Activated CD4-positive, alpha-beta memory T cell treated with anti-CD3 and anti-CD28 coated beads for 36 hours (primary cell): ENCODE measurements around the gene HP1BP3. TPM values are rescaled to one million over a fixed set of nuclear protein-coding genes. Genes with fewer than 3 reads are reported as not detected.
"Not testable (repeated sequence)": the region's sequence is repeated elsewhere in the genome, so short reads cannot be mapped to it uniquely, and the experiment has no call there.

Experiments used
- CTCF ChIA-PET: fragments of 350-600 bp; sonication (Branson Sonifier 250); formaldehyde crosslinking; loops from one replicate; lab custom pipeline; 2021; ENCODE audit warnings: antibody characterized with exemption, inconsistent platforms; lab: Charles Lee
- POLR2A ChIA-PET: fragments of 350-600 bp; sonication (Branson Sonifier 250); formaldehyde crosslinking; loops from one replicate; lab custom pipeline; 2021; ENCODE audit warnings: antibody characterized with exemption; lab: Charles Lee
- DNase-seq: peaks from one replicate; pipeline ENCODE4 v3.0.0-alpha.2; 2020
- H3K27ac Mint-ChIP-seq: one replicate; pipeline ENCODE4 v1.8.0; 2021; ENCODE audit warnings: mixed read lengths
- H3K27me3 Mint-ChIP-seq: one replicate; pipeline ENCODE4 v1.8.0; 2021; ENCODE audit warnings: mixed read lengths
- H3K36me3 Mint-ChIP-seq: one replicate; pipeline ENCODE4 v1.8.0; 2021; ENCODE audit warnings: mixed read lengths
- H3K4me1 Mint-ChIP-seq: one replicate; pipeline ENCODE4 v1.8.0; 2021; ENCODE audit warnings: low read depth, mixed read lengths
- H3K4me3 Mint-ChIP-seq: one replicate; pipeline ENCODE4 v1.8.0; 2021; ENCODE audit warnings: mild to moderate bottlenecking, mixed read lengths
- H3K9me3 Mint-ChIP-seq: one replicate; pipeline ENCODE4 v1.8.0; 2021; ENCODE audit warnings: mixed read lengths
- intact Hi-C: fragments of 100-400 bp; cut with micrococcal nuclease; formaldehyde crosslinking; loops from one replicate; pipeline ENCODE4 v1.15.1; 2023
- total RNA-seq, 2 experiments: library from RNA; stranded (reverse); gene quantifications; one replicate each; pipeline ENCODE4 v1.2.3, GENCODE V29; 2021

Gene HP1BP3
- total RNA-seq, 2 experiments from 2014 or later = 209 to 225 TPM

GRCh38 chr1:20724364-20725188, 62.5 kb downstream of the HP1BP3 start:
- intact Hi-C loops = no loop called here
- peak; percentile 7 for DNase-seq

GRCh38 chr1:20723537-20724363, 63.4 kb downstream of the HP1BP3 start:
- intact Hi-C loops = no loop called here
- Mint-ChIP-seq H3K4me3 (no peak overlapping the region), H3K36me3 (no peaks in the 10 kb centered on the region), H3K27me3 (peaks cover 3% of the 10 kb centered on the region), H3K9me3 (no peaks in the 10 kb centered on the region), H3K27ac (no peak overlapping the region), H3K4me1 (peaks cover under 1% of the 10 kb centered on the region)
- DNase-seq = peak; percentile 4
- POLR2A ChIA-PET = no interaction called here
- CTCF ChIA-PET = no interaction called here

More at GRCh38 chr1:20724364-20725188, 62.5 kb downstream of the HP1BP3 start:
- no peak overlapping the region for H3K4me3 Mint-ChIP-seq
- no peaks in the 10 kb centered on the region for H3K36me3 Mint-ChIP-seq
- CTCF ChIA-PET = interaction anchor here (1.5 kb wide), 1 partner anchor 28 kb away, joined by 7 read pairs; no protein-coding TSS in a partner anchor
- POLR2A ChIA-PET = no interaction called here
- peaks cover 1% of the 10 kb centered on the region for H3K27me3 Mint-ChIP-seq
- no peak overlapping the region for H3K27ac Mint-ChIP-seq
- no peaks in the 10 kb centered on the region for H3K4me1 Mint-ChIP-seq
- no peaks in the 10 kb centered on the region for H3K9me3 Mint-ChIP-seq

- H3K36me3 Mint-ChIP-seq = no peaks in the 10 kb centered on the region
- ChIA-PET POLR2A (no interaction called here), CTCF (interaction anchor here (2.0 kb wide), 1 partner anchor 26 kb away, joined by 6 read pairs; no protein-coding TSS in a partner anchor)
- peaks cover 2% of the 10 kb centered on the region for H3K4me1 Mint-ChIP-seq
- no peak overlapping the region for H3K27ac Mint-ChIP-seq
- no peak overlapping the region for H3K4me3 Mint-ChIP-seq
- intact Hi-C loops = no loop called here
- H3K27me3 Mint-ChIP-seq = peaks cover 6% of the 10 kb centered on the region
- DNase-seq = no peak
- no peaks in the 10 kb centered on the region for H3K9me3 Mint-ChIP-seq
Observed at GRCh38 chr1:20723159-20723536, 64.0 kb downstream of the HP1BP3 start.

GRCh38 chr1:20721117-20722061, 65.7 kb downstream of the HP1BP3 start:
- Mint-ChIP-seq H3K9me3 (no peaks in the 10 kb centered on the region), H3K27ac (no peak overlapping the region), H3K4me1 (peaks cover 6% of the 10 kb centered on the region), H3K36me3 (no peaks in the 10 kb centered on the region), H3K4me3 (no peak overlapping the region), H3K27me3 (peaks cover 15% of the 10 kb centered on the region)
- intact Hi-C loops = no loop called here
- DNase-seq = no peak
- ChIA-PET CTCF (interaction anchor here (2.0 kb wide), 1 partner anchor 24 kb away, joined by 6 read pairs; no protein-coding TSS in a partner anchor), POLR2A (no interaction called here)

GRCh38 chr1:20720631-20721091, 66.4 kb downstream of the HP1BP3 start:
- Mint-ChIP-seq H3K27ac (no peak overlapping the region), H3K4me1 (peaks cover 6% of the 10 kb centered on the region), H3K27me3 (peaks cover 20% of the 10 kb centered on the region), H3K9me3 (no peaks in the 10 kb centered on the region), H3K36me3 (no peaks in the 10 kb centered on the region), H3K4me3 (no peak overlapping the region)
- intact Hi-C loops = no loop called here
- no peak for DNase-seq
- ChIA-PET POLR2A (no interaction called here), CTCF (no interaction called here)

- H3K9me3 Mint-ChIP-seq = no peaks in the 10 kb centered on the region
- intact Hi-C loops = loop anchor here (10.0 kb wide), 1 partner anchor 455 kb away; the partner anchor contains the start of gene EIF4G3
- H3K4me1 Mint-ChIP-seq = peaks cover 6% of the 10 kb centered on the region
- H3K27me3 Mint-ChIP-seq = peaks cover 20% of the 10 kb centered on the region
- CTCF ChIA-PET = no interaction called here
- DNase-seq = no peak
- H3K27ac Mint-ChIP-seq = no peak overlapping the region
- H3K4me3 Mint-ChIP-seq = no peak overlapping the region
- no peaks in the 10 kb centered on the region for H3K36me3 Mint-ChIP-seq
- POLR2A ChIA-PET = no interaction called here
Observed at GRCh38 chr1:20719871-20720620, 67.1 kb downstream of the HP1BP3 start.

- H3K9me3 Mint-ChIP-seq = no peaks in the 10 kb centered on the region
- ChIA-PET CTCF (interaction anchor here (1.1 kb wide), 1 partner anchor 23 kb away, joined by 3 read pairs; no protein-coding TSS in a partner anchor), POLR2A (no interaction called here)
- H3K4me1 Mint-ChIP-seq = peaks cover 6% of the 10 kb centered on the region
- peaks cover 22% of the 10 kb centered on the region for H3K27me3 Mint-ChIP-seq
- H3K4me3 Mint-ChIP-seq = no peak overlapping the region
- intact Hi-C loops = loop anchor here (10.0 kb wide), 1 partner anchor 456 kb away; the partner anchor contains the start of gene EIF4G3
- H3K36me3 Mint-ChIP-seq = no peaks in the 10 kb centered on the region
- DNase-seq = no peak
- no peak overlapping the region for H3K27ac Mint-ChIP-seq
Observed at GRCh38 chr1:20719261-20719660, 67.8 kb downstream of the HP1BP3 start.

GRCh38 chr1:20718343-20718882, 68.7 kb downstream of the HP1BP3 start:
- POLR2A ChIA-PET = not testable (repeated sequence)

GRCh38 chr1:20717452-20718342, 69.4 kb downstream of the HP1BP3 start, which contains the start of gene KIF17:
Gene KIF17, minus strand, starts transcription at chr1:20718007. Its CDS starts 301 bp downstream, at chr1:20717706.
- Mint-ChIP-seq H3K27me3 (peaks cover 22% of the 10 kb centered on the region), H3K9me3 (no peaks in the 10 kb centered on the region), H3K27ac (no peak within 1 kb of the TSS), H3K4me1 (peaks cover 6% of the 10 kb centered on the region), H3K4me3 (peak within 1 kb of the TSS; percentile 39), H3K36me3 (no peaks in the 10 kb centered on the region)
- POLR2A ChIA-PET = interaction anchor here (1.0 kb wide), 1 partner anchor 16 kb away, joined by 3 read pairs; no protein-coding TSS in a partner anchor
- CTCF ChIA-PET = interaction anchor here (0.7 to 1.7 kb wide), 4 partner anchors 21 to 820 kb away, joined by 3 to 6 read pairs (median 3); no protein-coding TSS in a partner anchor
- intact Hi-C loops = loop anchor here (10.0 kb wide), 1 partner anchor 457 kb away; the partner anchor contains the start of gene EIF4G3
- peak; percentile 73 for DNase-seq

More at GRCh38 chr1:20718343-20718882, 68.7 kb downstream of the HP1BP3 start:
- intact Hi-C loops = loop anchor here (10.0 kb wide), 1 partner anchor 456 kb away; the partner anchor contains the start of gene EIF4G3
- not testable (repeated sequence) for DNase-seq, H3K9me3 Mint-ChIP-seq, H3K36me3 Mint-ChIP-seq, H3K27ac Mint-ChIP-seq, H3K4me1 Mint-ChIP-seq
- Mint-ChIP-seq H3K27me3 (peaks cover 22% of the 10 kb centered on the region), H3K4me3 (peak overlapping the region; percentile 29)
- CTCF ChIA-PET = interaction anchor here (0.8 to 1.7 kb wide), 4 partner anchors 22 to 477 kb away, joined by 3 to 6 read pairs (median 3); no protein-coding TSS in a partner anchor
